A549 (cell line): ENCODE results near the gene TMEM222. TPM values are rescaled to one million over a fixed set of nuclear protein-coding genes. Genes with fewer than 3 reads are reported as not detected.
A peak's percentile ranks its signal among the peaks of the same experiment; 100 is the strongest.

Experiments used
- ATAC-seq, 2 experiments: fragments of 200-7000 bp in 1 of 2; fragments of >200 bp in 1 of 2; cut with Nextera tagmentation in 1 of 2; cut with Tn5 transposase in 1 of 2; 3 replicates each; pipeline versions ENCODE4 v1.8.0 to v1.9.1; 2018 to 2020; ENCODE audit warnings: mild to moderate bottlenecking in 1 of 2, moderate library complexity in 1 of 2
- CTCF ChIA-PET: fragments of 300-600 bp; sonication (Branson Sonifier 250); formaldehyde crosslinking; extraction: SDS; loops from one replicate; lab custom pipeline; 2021; ENCODE audit warnings: antibody characterized with exemption, inconsistent platforms; lab: Yijun Ruan, JAX
- POLR2A ChIA-PET: fragments of 350-600 bp; formaldehyde crosslinking; extraction: SDS; loops from one replicate; lab custom pipeline; 2021; ENCODE audit warnings: antibody characterized with exemption, inconsistent platforms; lab: Yijun Ruan, JAX
- DNase-seq, 2 experiments: peaks; one replicate each; pipeline versions ENCODE4 v3.0.0 to v3.0.0-alpha.2; 2011 to 2016; ENCODE audit warnings: low read depth in 1 of 2, low spot score in 1 of 2
- FAIRE-seq: peaks from 2 replicates; lab custom pipeline; 2011; peaks lifted over from hg19 to GRCh38; lab: Jason Lieb, UNC
- H3K27ac ChIP-seq, 2 experiments: fragments of >200 bp; sonication (Bioruptor Twin); formaldehyde crosslinking; 3 replicates each; pipeline ENCODE4 v1.5.1; 2016 to 2017
- H3K4me1 ChIP-seq: fragments of >200 bp; sonication (Bioruptor Twin); formaldehyde crosslinking; 3 replicates; pipeline ENCODE4 v1.6.1; 2016
- H3K4me2 ChIP-seq: fragments of >200 bp; sonication (Bioruptor Twin); formaldehyde crosslinking; 3 replicates; pipeline ENCODE4 v1.6.1; 2016
- H3K4me3 ChIP-seq: fragments of >200 bp; sonication (Bioruptor Twin); formaldehyde crosslinking; 3 replicates; pipeline ENCODE4 v1.5.1; 2016
- H3K9me3 ChIP-seq: fragments of >200 bp; sonication (Bioruptor Twin); formaldehyde crosslinking; 3 replicates; pipeline ENCODE4 v1.6.1; 2016
- CHD4 ChIP-seq: fragments of 200-600 bp; sonication (generic); IDR thresholded peaks from 2 replicates; pipeline ENCODE4 v1.6.1; 2016; ENCODE audit warnings: antibody characterized with exemption, mild to moderate bottlenecking, borderline replicate concordance
- EHMT2 ChIP-seq: fragments of 200-600 bp; sonication (generic); IDR thresholded peaks from 2 replicates; pipeline ENCODE4 v1.6.1; 2016; ENCODE audit warnings: antibody characterized with exemption, low read depth, mild to moderate bottlenecking, moderate library complexity
- ESRRA ChIP-seq: fragments of 150-350 bp; IDR thresholded peaks from 2 replicates; pipeline ENCODE4 v1.6.1; 2014; ENCODE audit warnings: mild to moderate bottlenecking, low read length, borderline replicate concordance
- FOSB ChIP-seq: fragments of 250-450 bp; sonication (Bioruptor Pico); IDR thresholded peaks from 2 replicates; pipeline ENCODE4 v1.5.0; 2020; ENCODE audit warnings: mild to moderate bottlenecking, moderate library complexity
- FOSL2 ChIP-seq, 2 experiments: fragments of 450-650 bp in 1 of 2; fragments of >200 bp in 1 of 2; sonication (Bioruptor Twin) in 1 of 2; formaldehyde crosslinking; IDR thresholded peaks; 2 replicates each; pipeline versions ENCODE4 v1.5.0 to v1.6.1; 2016 to 2020; ENCODE audit warnings: mild to moderate bottlenecking in 1 of 2, moderate library complexity in 1 of 2
- JUN ChIP-seq, 2 experiments: fragments of >200 bp; sonication (Bioruptor Twin); formaldehyde crosslinking; IDR thresholded peaks; 2 replicates in 1 of 2; 3 replicates in 1 of 2; pipeline ENCODE4 v1.6.1; 2016 to 2017
- POLR2A ChIP-seq: IDR thresholded peaks from 2 replicates; pipeline ENCODE4 v1.6.1; 2012; ENCODE audit warnings: mild to moderate bottlenecking, low read length
- RARB ChIP-seq: fragments of 250-450 bp; sonication (Bioruptor Pico); IDR thresholded peaks from 2 replicates; pipeline ENCODE4 v1.8.0; 2021; ENCODE audit warnings: mild to moderate bottlenecking, moderate library complexity
- SMC3 ChIP-seq: fragments of >200 bp; sonication (Bioruptor Twin); formaldehyde crosslinking; IDR thresholded peaks from 3 replicates; pipeline ENCODE4 v1.6.1; 2018; ENCODE audit warnings: inconsistent platforms
- WGBS: methylation state at CpG from one replicate; pipeline ENCODE4 v1.1.6; 2017; ENCODE audit errors: missing lambda C conversion rate; 5-methylcytosine and 5-hydroxymethylcytosine counted together
- polyA plus RNA-seq, 4 experiments: library from polyadenylated mRNA; depleted of rRNA in 3 of 4; stranded (reverse); fragments of >200 nt; fragmentation: RNase III in 1 of 4; extraction: RNeasy Plus Mini Kit Qiagen cat#74134 plus additional on column Dnase treatment in 1 of 4; gene quantifications; 2 replicates in 3 of 4; 3 replicates in 1 of 4; pipeline ENCODE4 v1.2.3, GENCODE V29; 2011 to 2017
- TF ChIP-seq, protein P1 (sequence below): IDR thresholded peaks from 2 replicates; pipeline ENCODE4 v1.6.1; 2012; ENCODE audit warnings: low read depth, borderline replicate concordance
- TF ChIP-seq, protein P2 (sequence below): fragments of >200 bp; sonication (Bioruptor Twin); formaldehyde crosslinking; IDR thresholded peaks from 3 replicates; pipeline ENCODE4 v1.5.1; 2016
- TF ChIP-seq, protein P3 (sequence below): fragments of 250-450 bp; sonication (Bioruptor Pico); IDR thresholded peaks from 2 replicates; pipeline ENCODE4 v1.5.0; 2021; ENCODE audit warnings: mild to moderate bottlenecking, moderate library complexity, borderline replicate concordance
- TF ChIP-seq, protein P4 (sequence below): IDR thresholded peaks from 2 replicates; pipeline ENCODE4 v1.6.1; 2012
- TF ChIP-seq, protein P5 (sequence below): IDR thresholded peaks from 2 replicates; pipeline ENCODE4 v1.6.1; 2012

Gene TMEM222
- polyA plus RNA-seq, 2 of the 4 experiments (the other 2 are of a cell fraction): 28.4 to 30.0 TPM

DNA sequence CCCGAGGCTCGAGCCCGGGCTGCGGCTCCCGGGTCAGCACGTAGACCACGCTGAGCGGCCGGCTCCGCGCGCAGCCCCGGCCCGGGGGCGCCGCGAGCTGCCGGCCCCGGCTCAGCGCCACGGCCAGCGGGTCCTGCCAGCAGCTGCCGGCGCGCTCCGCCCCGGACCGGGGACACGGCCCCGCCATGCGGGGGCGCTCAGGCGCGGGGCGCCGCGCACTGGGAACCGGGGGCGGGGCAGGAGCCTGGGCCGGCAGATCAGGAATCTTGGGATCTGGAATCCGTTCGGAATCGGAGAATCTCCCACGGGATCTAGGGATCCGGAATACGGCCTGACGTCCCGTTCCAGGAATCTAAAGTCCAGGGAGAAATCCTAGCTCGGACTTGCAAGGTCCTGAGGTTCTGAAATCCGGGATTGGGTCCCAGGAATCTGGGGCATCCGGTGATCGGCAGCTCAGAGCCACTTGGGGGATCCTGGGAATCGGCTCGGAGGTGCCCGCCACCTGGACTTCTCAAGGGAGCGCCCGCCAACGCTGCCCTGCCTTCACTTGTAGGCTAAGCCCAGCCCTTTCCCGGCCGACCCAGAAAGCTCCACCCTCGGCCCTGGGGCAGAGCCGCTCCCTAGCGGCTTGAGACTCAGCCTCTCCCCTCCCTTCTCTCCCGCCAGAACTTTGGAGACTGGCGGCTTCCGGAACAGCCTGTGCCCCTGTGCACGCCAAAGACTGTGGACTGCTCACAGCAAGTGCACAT, 44.6 kb downstream of the TMEM222 start, which contains the start of gene MAP3K6:
Gene MAP3K6, minus strand, starts transcription at position 551 of the 749 bp plus-strand sequence. Its CDS starts 364 bp downstream, at position 187.
- H3K4me2 ChIP-seq: peak within 1 kb of the TSS; percentile 95
- no peaks in the 10 kb centered on the region for H3K9me3 ChIP-seq
- TF ChIP-seq JUN (IDR thresholded peaks at IDR 0.05) (peak in 1 of 2 experiments; percentile 35; a peak in 1 of 5 replicates), RARB (CRISPR knock-in tag) (no peak), SMC3 (peak; percentile 29; the same call in 2 of the 3 replicates), POLR2A (peak; percentile 48)
- TF ChIP-seq, protein P1, sequence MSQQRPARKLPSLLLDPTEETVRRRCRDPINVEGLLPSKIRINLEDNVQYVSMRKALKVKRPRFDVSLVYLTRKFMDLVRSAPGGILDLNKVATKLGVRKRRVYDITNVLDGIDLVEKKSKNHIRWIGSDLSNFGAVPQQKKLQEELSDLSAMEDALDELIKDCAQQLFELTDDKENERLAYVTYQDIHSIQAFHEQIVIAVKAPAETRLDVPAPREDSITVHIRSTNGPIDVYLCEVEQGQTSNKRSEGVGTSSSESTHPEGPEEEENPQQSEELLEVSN: peak; percentile 67; the same call in 1 of the 2 replicates
- TF ChIP-seq, protein P2, sequence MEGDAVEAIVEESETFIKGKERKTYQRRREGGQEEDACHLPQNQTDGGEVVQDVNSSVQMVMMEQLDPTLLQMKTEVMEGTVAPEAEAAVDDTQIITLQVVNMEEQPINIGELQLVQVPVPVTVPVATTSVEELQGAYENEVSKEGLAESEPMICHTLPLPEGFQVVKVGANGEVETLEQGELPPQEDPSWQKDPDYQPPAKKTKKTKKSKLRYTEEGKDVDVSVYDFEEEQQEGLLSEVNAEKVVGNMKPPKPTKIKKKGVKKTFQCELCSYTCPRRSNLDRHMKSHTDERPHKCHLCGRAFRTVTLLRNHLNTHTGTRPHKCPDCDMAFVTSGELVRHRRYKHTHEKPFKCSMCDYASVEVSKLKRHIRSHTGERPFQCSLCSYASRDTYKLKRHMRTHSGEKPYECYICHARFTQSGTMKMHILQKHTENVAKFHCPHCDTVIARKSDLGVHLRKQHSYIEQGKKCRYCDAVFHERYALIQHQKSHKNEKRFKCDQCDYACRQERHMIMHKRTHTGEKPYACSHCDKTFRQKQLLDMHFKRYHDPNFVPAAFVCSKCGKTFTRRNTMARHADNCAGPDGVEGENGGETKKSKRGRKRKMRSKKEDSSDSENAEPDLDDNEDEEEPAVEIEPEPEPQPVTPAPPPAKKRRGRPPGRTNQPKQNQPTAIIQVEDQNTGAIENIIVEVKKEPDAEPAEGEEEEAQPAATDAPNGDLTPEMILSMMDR: peak; percentile 72
- TF ChIP-seq, protein P3, sequence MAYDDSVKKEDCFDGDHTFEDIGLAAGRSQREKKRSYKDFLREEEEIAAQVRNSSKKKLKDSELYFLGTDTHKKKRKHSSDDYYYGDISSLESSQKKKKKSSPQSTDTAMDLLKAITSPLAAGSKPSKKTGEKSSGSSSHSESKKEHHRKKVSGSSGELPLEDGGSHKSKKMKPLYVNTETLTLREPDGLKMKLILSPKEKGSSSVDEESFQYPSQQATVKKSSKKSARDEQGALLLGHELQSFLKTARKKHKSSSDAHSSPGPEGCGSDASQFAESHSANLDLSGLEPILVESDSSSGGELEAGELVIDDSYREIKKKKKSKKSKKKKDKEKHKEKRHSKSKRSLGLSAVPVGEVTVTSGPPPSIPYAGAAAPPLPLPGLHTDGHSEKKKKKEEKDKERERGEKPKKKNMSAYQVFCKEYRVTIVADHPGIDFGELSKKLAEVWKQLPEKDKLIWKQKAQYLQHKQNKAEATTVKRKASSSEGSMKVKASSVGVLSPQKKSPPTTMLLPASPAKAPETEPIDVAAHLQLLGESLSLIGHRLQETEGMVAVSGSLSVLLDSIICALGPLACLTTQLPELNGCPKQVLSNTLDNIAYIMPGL (CRISPR knock-in tag): no peak
- TF ChIP-seq, protein P4, sequence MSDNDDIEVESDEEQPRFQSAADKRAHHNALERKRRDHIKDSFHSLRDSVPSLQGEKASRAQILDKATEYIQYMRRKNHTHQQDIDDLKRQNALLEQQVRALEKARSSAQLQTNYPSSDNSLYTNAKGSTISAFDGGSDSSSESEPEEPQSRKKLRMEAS: peak; percentile 55; the same call in 1 of the 2 replicates
- ChIA-PET POLR2A (interaction anchor here (0.8 to 2.1 kb wide), 6 partner anchors 9 to 44 kb away, joined by 3 to 13 read pairs (median 4); no protein-coding TSS in a partner anchor), CTCF (interaction anchor here (0.6 to 10.3 kb wide), 22 partner anchors 11 to 372 kb away, joined by 3 to 130 read pairs (median 4); partner anchors contain the start of gene SYTL1)
- peaks cover 14% of the 10 kb centered on the region for H3K4me1 ChIP-seq
- WGBS: 6% methylated on average over 10 of the region's 67 CpGs
- FAIRE-seq: no peak
- DNase-seq: peak; percentile 70 to 82
- peak within 1 kb of the TSS; percentile 93 to 97 for H3K27ac ChIP-seq
- ATAC-seq: peak; percentile 70 to 81
- H3K4me3 ChIP-seq: peak within 1 kb of the TSS; percentile 78

DNA sequence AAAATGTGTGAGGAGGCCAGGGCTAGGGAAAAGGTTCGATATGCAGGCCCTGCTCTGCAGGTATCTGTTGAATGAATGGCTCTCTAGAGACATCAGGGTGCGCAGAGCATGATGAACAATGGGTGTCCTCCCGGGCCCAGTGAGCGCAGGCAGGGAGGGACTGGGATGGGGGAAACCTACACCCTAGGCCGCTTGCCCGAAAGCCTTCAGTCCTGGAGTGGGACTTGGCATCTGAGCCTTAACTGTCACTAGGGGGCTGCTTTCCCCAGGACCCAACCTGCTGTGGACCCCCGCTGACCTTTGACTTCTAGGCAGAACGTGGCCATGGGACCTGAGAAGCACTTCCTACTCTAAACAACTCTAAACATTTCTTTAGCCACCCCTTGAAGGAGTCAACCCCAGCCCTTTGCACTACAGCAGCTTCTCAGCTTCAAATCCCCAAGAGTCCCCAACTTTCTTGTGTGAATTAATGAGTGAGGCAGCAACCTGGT, 45.2 kb downstream of the TMEM222 start:
- no peak for DNase-seq
- Histone ChIP-seq H3K4me1 (peaks cover 14% of the 10 kb centered on the region), H3K27ac (peak overlapping the region; percentile 93 to 97), H3K4me3 (peak overlapping the region; percentile 78), H3K4me2 (peak overlapping the region; percentile 95), H3K9me3 (no peaks in the 10 kb centered on the region)
- ChIA-PET POLR2A (interaction anchor here (0.8 to 2.1 kb wide), 5 partner anchors 10 to 44 kb away, joined by 3 to 11 read pairs (median 4); no protein-coding TSS in a partner anchor), CTCF (interaction anchor here (0.8 to 10.3 kb wide), 16 partner anchors 10 to 371 kb away, joined by 3 to 130 read pairs (median 6); no protein-coding TSS in a partner anchor)
- peak; percentile 3 to 12; a peak in 5 of 6 replicates for ATAC-seq
- WGBS: 49% methylated on average over 8 of the region's 8 CpGs
- FAIRE-seq: no peak
- TF ChIP-seq SMC3 (no peak), CHD4 (no peak), FOSL2 (IDR thresholded peaks at IDR 0.05) (no peak), FOSL2 (CRISPR knock-in tag; IDR thresholded peaks at IDR 0.05) (no peak), EHMT2 (no peak), FOSB (no peak), ESRRA (no peak)
- TF ChIP-seq, protein P4: no peak
- TF ChIP-seq, protein P5, sequence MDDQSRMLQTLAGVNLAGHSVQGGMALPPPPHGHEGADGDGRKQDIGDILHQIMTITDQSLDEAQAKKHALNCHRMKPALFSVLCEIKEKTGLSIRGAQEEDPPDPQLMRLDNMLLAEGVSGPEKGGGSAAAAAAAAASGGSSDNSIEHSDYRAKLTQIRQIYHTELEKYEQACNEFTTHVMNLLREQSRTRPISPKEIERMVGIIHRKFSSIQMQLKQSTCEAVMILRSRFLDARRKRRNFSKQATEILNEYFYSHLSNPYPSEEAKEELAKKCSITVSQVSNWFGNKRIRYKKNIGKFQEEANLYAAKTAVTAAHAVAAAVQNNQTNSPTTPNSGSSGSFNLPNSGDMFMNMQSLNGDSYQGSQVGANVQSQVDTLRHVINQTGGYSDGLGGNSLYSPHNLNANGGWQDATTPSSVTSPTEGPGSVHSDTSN: no peak
